NCI-H1092 (cell line): Measurements from ENCODE around the gene CHKA.

Source experiments
- DNase-seq: peaks from one replicate; lab custom pipeline; 2025; lab: John Stamatoyannopoulos, UW

The CHKA gene

DNA sequence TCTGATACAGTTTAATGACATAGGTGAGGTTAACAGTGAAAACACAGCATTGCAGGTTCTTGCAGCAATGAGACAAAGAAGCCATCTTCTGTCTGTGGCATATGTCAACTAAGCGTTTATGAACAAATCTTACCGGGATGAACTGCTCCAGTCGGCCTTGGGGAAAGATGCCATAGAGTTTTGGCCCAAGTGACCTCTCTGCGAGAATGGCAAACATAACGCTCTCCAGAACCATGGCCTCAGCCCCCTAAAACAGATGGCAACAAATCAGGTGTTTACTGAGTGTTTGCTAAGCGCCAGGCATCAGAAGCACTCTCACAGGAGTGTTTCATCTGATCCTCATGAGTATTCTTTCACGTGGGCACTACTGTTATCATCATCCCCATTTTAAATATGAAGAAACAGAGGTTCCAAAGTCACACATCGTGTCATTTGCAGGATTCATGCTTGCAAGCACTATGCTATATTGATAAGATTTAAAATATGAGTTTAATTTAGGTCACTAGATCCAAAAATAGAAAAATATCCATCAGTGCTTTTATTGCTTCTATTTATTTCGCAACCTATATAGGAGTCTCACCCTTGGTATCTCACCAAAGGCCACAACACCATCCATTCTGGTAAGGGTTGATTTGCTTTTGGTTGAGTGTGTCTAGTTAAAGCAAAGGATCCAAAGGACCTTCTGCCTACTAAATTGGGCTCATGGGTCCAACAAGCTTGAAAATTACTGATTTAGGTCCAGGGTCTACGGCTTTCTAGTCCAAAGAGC lies 46.4 kb downstream of the CHKA start:
- peak; percentile 34 for DNase-seq

DNA sequence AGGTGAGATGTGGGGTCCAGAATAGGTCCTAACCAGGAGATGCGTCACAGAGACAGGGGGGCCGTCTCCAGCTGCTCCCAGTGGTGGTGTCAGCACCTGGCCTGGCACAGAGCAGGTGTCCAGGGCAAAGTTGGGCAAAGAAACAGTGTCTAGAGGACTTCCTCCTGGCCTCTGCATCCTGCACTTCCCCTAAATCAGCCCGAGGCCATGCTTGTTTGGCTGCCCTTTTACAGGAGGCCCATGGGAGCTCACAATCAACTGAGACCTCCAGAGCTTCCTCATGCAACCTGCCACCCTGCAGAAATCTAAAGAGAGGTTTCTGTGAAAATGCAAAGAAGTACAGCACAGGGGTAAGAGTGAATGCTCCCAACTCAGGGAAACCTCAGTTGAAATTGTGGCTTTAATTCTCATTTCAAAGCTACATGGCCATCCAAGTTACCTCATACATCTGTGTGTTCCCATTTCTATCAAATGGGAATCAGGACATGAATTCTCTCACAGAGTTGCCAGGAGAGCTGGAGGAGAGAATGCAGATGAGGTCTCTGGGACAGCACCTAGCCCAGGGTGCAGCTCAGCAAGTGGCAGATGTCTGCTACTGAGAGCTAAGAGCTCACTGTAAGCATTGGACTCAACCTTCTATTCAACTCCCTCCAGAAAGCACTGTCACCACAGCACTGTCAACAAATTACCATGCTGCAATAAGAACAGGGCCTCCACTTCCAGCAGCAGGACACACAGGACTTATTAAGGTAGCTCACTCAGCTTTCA lies 49.7 kb downstream of the CHKA start:
- no peak for DNase-seq

DNA sequence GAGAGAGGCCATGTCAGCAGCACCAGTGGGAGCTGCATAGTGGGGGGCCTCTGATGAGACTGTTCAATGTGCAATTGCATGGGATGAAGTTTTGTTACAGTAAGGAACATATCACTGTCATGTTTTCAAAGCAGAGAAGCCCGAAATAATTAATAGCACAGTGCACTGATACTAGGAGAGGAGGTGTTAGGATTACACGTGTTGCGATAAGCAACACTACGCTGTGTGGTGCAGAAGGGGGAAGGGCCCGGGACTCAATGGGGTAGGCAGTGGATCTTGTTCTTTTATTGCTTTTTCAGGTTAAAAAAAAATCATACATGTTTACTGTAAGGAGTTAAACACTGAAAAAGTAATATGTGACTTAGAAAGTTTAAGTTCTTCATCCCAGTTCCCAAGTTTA lies 53.2 kb downstream of the CHKA start:
- no peak for DNase-seq

DNA sequence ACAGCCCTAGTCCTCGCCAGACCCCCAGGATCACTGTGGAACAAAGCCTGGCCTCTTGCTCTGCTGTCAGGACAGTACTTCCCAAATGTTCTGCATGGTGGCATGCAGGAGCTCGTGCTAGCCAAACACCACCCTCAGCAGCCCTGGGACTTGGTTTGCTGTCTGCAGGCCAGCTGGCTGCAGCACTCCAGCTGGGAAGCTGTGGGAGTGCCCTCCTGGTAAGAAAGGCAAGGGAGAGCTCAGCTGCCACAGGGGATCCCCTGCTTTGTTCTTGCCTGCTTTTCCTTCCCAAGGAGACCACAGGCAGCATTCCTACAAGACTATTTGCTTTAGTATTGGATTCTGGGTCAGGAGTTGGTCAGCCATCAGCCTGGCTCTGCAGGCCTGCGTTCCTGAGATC lies 54.4 kb downstream of the CHKA start:
- no peak for DNase-seq

DNA sequence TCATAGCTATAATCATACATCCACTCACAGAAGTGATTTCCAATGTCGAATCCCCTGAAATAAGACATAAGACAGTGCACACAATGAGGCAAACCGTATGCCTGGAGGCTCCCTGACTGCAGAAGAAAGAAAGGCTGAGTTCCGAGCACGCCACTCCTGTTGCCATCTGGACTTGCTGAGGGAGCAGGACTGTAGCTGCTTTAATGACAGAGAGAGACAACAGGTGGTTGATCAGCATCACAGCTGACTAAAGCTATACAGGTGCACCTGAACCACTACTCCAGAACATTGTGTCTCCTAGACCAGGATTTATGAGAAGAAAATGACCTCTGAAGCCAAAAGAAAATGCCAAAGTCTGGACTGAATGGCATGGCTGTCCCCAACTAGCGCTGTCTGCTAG lies 55.3 kb downstream of the CHKA start:
- no peak for DNase-seq

DNA sequence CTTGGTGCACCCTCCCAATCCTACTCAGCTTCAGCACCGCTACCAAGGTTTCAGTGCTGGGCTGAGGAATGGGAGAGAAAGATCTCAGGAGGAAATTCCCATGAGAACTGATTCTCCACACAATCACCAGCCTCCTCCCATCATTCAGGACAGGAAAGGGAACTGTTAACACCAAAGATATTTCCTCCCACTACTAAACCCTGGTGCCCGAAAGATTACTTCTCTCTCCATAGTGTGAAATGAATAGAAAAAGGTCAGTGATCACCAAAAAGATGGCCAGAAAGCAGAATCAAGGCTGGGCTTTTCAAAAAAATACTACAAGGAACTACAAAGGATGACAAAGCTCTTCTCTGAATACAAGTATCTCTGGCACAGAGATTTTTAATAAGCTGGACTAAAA lies 56.3 kb downstream of the CHKA start:
- no peak for DNase-seq

DNA sequence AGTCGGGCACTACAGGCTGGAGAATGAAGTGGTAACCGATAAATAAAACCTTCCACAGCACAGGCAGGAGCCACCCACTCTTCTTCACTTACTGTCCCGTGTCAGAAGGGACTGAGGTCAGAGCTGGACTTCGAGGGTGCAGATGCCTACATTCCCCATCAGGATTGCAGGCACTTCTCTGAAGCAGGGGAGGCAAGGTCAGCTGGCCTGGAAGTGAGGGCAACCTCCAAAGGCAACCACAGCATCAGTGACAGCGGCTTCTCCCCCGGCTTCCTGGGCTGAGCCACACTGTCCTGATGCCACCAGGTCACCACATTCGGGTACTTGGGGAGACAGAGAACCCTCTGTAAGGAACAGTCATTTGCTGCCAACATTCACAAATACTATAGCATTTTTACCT lies 59.7 kb downstream of the CHKA start:
- no peak for DNase-seq

DNA sequence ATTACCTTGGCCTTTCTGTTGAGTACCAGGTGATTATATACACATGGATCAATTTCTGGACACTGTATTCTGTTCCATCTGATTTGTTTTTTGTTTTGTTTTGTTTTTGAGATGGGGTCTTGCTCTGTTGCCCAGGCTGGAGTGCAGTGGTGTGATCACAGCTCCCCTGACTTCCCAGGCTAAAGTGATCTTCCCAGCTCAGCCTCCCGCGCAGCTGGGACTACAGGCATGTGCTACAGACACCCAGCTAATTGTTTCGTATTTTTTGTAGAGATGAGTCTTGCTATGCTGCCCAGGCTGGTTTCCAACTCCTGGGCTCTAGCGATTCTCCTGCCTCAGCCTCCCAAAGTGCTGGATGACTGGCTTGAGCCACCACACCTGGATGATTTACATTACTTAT lies 63.4 kb downstream of the CHKA start:
- DNase-seq: no peak

DNA sequence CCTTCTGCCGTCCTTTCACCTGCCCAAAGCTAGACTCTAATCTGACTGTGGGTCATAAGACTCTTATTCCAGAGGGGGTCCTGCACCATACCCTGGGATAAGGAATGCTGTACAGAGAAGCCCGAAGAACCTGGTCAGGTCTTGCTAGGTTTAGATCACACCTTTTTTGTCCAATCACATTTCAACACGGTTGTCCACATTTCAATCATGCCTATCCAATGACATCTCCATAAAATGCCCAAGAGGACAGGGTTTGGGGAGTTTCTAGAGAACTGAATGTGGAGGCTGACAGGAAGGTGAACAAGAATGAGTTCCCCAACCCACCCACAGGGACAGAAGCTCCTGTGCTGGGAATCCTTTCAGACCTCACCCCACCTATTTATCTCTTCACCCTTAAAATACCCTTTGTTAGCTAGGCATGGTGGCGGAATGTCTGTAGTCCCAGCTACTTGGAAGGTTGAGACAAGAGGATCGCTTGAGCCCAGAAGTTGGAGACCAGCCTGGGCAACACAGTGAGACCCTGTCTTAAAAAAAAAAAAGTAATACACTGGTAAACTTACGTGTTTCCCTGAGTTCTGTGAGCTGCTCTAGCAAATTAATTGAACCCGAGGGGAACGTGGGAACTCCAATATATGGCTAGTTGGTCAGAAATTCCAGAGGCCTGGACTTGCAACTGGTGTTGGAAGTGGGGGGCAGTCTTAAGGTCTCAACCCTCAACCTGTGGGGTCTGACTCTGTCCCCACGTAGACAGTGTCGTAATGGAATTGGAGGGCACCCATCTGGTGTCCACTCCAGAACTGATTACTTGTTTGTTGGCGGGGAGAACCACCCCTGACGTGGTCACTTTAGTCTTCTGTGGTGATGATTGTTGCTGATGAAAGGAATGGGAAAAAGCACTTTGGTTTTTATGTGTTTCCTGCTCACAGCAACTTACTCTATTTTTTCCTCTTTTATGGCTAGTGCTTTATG lies 64.6 kb downstream of the CHKA start:
- no peak for DNase-seq

DNA sequence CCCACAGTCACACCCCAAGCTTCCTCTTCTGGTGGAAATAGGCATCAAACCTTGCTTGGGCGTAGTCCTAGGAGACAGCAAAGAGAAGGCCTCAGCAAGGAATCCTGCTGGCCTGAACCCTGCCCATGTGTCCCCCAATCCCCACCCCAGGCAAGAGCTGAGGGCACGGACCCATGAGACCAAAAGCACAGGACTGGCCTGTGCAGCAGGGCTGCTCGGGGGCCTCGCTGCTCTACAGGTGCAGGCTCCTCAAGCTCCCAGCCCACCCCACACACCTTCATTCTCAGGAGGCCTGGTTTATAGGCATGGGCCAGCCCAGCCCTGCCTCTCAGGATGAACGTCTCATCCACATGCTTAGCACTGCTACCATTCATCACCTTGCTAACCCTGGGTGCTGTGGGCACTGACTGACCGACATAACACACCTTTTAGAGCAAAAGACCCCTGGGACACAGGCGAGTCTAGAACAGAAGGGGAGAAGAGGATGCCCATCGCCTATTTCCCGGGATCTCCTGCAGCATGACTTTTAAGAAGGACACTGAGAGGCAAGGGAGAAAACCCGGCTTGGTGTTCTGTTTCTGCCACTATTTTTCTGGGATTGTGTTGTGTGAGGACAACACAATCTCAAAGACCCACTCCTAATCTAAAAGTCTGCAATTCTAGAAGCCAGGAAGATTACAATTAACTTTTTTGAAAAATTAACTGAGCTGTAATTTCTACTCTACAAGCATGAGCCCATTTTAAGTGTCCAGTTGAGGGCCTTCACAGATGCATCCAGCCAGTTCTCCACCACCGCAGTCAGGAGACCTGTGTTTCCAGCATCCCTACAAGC lies 67.0 kb downstream of the CHKA start:
- DNase-seq: no peak

DNA sequence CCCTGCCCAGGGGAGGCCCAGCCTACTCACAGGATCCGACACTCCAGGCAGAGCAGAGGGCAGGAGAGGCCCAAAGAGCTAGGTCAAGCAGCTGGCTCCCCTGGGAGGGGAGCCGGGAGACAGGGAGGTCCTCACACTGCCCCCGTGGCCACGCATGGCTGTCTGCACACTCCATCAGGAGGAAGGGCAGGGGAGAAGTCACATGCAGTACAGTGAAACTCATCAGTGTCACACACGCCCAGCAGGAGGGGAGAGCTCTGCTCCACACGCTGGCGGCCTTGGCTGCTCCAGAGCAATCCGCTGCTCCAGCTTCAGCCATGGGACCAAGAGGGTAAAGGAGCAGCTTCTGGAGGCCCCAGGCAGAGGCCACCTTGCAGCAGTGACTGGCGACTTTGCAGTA lies 68.1 kb downstream of the CHKA start:
- no peak for DNase-seq

DNA sequence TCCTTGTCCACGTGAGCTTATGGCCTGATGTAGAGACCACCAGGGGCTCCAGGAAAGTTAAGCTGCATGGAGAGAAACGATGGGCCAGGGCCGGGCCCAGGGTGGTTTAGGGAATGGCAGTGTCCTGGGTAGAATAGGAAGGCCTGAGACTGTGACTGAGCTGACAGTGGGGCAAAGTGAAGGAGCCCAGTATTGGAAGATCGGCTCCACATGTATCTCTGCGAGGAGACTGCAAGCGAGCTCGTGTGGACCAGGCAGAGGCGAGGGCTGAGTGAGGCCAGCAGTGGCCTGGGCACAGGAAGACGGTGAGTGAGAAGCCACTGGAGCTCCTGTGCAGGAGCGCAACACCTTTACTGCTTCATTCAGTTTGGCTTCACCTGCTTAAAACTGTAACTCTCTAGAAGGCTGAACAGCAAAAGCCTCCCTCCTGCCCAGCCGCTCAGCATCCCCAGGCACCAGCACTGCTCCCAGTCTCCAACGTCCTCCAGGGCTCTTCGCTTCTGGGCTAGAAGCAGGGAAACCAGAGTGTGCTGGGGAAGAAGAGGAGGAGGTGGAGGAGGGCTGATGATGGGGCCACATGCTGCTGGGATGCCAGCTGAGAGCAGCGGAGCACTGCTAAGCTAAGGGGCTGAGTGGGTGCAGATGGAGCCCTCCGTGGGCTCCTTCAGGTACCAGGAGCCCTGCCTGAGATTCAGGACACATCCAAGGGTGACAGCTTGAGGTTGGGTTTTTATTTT lies 68.9 kb downstream of the CHKA start:
- no peak for DNase-seq

DNA sequence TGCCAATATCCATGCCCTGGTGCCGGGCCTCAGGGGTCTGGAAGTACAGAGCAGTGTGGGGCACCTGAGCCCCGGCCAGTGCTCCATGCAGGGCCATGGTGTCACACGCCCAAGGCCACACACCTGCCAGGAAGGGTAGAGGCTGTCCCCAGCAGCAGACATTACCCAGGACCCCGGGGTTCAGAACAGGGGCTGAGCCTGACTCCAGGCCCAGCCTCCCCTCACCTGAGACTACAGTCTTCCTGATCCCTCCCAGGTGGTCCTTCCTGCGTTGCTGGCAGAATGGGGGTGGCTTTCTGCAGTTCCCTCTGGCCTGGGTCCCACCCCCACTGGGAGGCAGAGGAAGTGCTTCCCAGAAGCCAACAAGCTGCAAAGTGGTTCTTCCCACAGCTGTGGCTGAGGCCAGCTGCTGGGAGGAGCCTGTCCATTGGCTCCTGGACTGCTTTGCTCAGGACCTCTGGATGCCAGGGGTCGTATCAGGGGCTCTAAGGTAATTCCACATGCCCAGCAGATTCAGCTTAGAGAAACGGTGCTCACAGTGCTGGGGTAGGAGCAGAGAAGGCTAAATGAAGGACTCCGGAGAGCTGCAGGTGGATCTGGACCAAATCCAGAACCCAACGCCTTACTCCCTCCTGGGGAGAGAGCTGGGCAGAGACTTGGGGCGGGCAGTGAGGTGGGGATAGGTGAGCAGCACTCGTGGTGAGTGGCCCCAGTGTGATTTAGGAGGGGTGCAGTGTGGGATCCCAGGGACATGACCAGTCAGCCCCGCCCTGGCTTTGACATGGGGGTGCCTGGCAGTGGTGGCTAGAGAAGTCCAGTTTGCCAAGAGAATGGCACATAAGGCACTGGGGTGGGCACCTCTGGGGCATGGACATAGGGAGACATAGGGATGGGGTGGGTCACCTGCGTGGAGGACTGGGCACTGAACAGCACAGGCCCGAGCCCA lies 69.7 kb downstream of the CHKA start:
- DNase-seq: no peak

DNA sequence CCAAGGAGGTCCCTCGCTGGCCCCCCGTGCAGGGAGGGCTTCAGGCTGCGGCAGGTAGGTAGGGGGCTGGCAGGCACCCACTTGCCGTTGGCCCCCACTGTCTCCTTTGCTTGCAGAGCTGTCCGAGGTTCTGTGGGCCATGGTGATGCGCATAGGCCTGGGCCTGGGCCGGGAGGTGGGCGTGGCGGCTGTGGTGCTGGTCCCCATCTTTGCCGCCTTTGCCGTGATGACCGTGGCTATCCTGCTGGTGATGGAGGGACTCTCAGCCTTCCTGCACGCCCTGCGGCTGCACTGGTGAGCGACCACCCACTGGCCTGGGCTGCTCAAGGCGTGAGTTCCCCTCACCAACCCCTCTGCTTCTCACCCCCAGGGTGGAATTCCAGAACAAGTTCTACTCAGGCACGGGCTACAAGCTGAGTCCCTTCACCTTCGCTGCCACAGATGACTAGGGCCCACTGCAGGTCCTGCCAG lies 70.8 kb downstream of the CHKA start:
- DNase-seq: no peak

DNA sequence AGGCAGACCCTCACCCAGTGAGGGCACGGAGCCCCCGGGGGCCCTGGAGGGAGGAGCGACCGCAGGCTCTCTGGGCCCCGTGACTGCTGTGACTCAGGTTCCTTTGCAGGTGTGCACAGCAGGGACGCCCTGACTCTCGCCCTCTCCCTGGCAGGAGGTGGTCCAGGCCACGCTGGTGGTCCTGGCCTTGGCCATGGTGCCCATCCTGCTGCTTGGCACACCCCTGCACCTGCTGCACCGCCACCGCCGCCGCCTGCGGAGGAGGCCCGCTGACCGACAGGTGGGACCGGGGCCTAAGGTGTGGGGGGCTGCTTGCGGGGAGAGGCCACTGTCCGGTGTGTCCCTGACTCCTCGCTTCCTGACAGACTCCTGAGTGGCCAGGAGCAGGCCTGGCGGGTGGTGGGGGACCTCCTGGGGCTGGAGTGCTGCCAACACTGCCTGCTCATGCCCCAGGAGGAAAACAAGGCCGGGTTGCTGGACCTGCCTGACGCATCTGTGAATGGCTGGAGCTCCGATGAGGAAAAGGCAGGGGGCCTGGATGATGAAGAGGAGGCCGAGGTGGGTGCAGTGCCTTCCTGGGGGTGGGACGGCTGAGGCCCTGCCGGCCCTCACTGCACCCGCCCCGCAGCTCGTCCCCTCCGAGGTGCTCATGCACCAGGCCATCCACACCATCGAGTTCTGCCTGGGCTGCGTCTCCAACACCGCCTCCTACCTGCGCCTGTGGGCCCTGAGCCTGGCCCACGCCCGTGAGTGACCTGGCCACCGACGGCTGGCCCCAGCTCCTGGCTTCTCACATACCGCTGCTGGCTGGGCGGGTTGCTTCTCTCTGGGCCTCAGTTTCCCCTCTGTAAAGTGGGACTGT lies 71.4 kb downstream of the CHKA start:
- DNase-seq: no peak

DNA sequence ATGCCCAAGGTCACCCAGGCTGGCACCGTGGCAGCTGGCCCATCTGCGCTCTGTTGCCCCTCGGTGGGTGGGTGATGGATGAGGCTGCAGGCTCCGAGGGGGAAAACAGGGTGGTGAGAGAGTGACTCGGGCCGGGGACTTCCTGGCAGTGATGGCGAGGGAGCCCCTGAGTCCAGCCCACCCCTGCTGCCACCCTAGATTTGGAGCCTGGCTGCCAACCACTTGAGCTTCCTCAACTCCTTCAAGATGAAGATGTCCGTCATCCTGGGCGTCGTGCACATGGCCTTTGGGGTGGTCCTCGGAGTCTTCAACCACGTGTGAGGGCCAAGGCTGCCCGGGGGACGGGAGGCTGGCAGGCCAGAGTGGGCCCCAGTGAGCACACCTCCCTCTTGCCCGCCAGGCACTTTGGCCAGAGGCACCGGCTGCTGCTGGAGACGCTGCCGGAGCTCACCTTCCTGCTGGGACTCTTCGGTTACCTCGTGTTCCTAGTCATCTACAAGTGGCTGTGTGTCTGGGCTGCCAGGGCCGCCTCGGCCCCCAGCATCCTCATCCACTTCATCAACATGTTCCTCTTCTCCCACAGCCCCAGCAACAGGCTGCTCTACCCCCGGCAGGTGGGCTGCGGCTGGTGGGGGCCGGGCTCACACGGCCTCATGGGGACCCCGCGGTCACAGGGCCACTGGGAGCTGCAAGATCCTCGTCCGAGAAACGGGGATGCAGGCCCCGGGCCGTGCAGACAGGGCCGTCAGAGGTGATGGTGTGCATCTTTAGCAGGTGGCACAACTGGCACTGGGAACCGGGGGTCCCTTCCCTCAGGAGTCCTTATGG lies 72.3 kb downstream of the CHKA start:
- DNase-seq: no peak

DNA sequence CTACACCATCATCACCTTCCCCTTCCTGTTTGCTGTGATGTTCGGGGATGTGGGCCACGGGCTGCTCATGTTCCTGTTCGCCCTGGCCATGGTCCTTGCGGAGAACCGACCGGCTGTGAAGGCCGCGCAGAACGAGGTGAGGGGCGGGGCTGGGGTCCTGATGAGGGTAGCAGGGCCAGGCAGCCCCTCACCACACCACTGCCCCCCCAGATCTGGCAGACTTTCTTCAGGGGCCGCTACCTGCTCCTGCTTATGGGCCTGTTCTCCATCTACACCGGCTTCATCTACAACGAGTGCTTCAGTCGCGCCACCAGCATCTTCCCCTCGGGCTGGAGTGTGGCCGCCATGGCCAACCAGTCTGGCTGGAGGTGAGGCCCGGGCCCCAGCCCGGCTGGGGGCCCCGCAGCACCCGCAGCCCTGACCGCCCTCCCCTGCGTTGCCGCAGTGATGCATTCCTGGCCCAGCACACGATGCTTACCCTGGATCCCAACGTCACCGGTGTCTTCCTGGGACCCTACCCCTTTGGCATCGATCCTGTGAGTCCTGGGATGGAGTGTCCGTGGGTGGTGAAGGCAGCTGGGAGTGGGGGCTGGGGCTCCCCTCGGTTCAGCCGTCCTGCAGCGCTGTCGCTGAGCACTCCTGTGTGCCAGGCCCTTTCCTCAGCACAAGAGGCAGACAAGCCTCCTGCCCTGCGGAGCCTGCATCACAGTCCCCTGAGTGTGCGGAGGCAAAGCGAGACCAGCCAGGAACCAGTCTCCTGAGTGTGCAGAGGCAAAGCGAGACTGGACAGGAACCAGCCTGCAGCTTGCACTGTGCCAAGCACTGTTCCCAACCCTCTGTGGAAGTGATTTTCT lies 73.5 kb downstream of the CHKA start:
- no peak for DNase-seq
